Peyer's patch (tissue), 4 donors: Measurements from ENCODE around the gene MYLK. TPM values are rescaled to one million over a fixed set of nuclear protein-coding genes. Genes with fewer than 3 reads are reported as not detected.

ENCODE experiments used
- DNase-seq, 3 donors: peaks; one replicate each; pipeline ENCODE4 v3.0.0-alpha.2; 2017 to 2019
- H3K27ac ChIP-seq, 4 donors: fragments of 200-600 bp; sonication (generic); one replicate each; pipeline ENCODE4 v1.5.1; 2016 to 2019
- H3K27me3 ChIP-seq, 2 donors: fragments of 200-600 bp; sonication (generic); one replicate each; pipeline ENCODE4 v1.5.1; 2019
- H3K36me3 ChIP-seq, 3 donors: fragments of 200-600 bp; sonication (generic); one replicate each; pipeline ENCODE4 v1.5.1; 2016 to 2019
- H3K4me1 ChIP-seq, 4 donors: fragments of 200-600 bp; sonication (generic); one replicate each; pipeline ENCODE4 v1.5.1; 2016 to 2019
- H3K4me3 ChIP-seq, 4 donors: fragments of 200-600 bp; sonication (generic); 1 replicate in 3 of 4; 2 replicates in 1 of 4; pipeline ENCODE4 v1.5.1; 2016 to 2019; ENCODE audit warnings: mild to moderate bottlenecking in 1 of 4
- H3K9me3 ChIP-seq, 4 donors: fragments of 200-600 bp; sonication (generic); one replicate each; pipeline ENCODE4 v1.5.1; 2016 to 2019; ENCODE audit warnings: mild to moderate bottlenecking in 1 of 4
- POLR2A ChIP-seq, 2 donors: fragments of 450-650 bp; IDR thresholded peaks; one replicate each; pipeline ENCODE4 v1.5.1; 2017; ENCODE audit warnings: antibody characterized with exemption in 2 of 2, mild to moderate bottlenecking in 2 of 2, moderate library complexity in 2 of 2
- total RNA-seq, 4 donors: library from RNA; depleted of rRNA; stranded (reverse); fragments of >200 nt; gene quantifications; one replicate each; pipeline ENCODE4 v1.1.0, GENCODE V29; 2016
- TF ChIP-seq, protein P1 (sequence below), 6 experiments: fragments of 450-650 bp in 4 of 6; fragments of 200-600 bp in 2 of 6; sonication (generic) in 1 of 6; IDR thresholded peaks; one replicate each; pipeline ENCODE4 v1.5.1; 2017 to 2019; ENCODE audit warnings: antibody characterized with exemption in 6 of 6, mild to moderate bottlenecking in 3 of 6, moderate library complexity in 1 of 6

MYLK gene
- total RNA-seq, 4 donors from 2014 or later: 81.3 to 117 (median 94.1) TPM

- no peaks in the 10 kb centered on the region for H3K27me3 ChIP-seq
- H3K27ac ChIP-seq: peak overlapping the region in 1 of 4 donors; percentile 72
- H3K4me1 ChIP-seq: peaks cover 0 to 7% (median 0%) of the 10 kb centered on the region in 4 donors
- TF ChIP-seq, protein P1, sequence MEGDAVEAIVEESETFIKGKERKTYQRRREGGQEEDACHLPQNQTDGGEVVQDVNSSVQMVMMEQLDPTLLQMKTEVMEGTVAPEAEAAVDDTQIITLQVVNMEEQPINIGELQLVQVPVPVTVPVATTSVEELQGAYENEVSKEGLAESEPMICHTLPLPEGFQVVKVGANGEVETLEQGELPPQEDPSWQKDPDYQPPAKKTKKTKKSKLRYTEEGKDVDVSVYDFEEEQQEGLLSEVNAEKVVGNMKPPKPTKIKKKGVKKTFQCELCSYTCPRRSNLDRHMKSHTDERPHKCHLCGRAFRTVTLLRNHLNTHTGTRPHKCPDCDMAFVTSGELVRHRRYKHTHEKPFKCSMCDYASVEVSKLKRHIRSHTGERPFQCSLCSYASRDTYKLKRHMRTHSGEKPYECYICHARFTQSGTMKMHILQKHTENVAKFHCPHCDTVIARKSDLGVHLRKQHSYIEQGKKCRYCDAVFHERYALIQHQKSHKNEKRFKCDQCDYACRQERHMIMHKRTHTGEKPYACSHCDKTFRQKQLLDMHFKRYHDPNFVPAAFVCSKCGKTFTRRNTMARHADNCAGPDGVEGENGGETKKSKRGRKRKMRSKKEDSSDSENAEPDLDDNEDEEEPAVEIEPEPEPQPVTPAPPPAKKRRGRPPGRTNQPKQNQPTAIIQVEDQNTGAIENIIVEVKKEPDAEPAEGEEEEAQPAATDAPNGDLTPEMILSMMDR (IDR thresholded peaks at IDR 0.05): no peak
- TF ChIP-seq POLR2A (IDR thresholded peaks at IDR 0.05): no peak
- peaks cover 0 to 41% (median 0%) of the 10 kb centered on the region in 3 donors for H3K36me3 ChIP-seq
- no peaks in the 10 kb centered on the region for H3K9me3 ChIP-seq
- no peak for DNase-seq
- H3K4me3 ChIP-seq: no peak overlapping the region
Measured at GRCh38 chr3:123635217-123635616, 248.9 kb downstream of the MYLK start.

- Histone ChIP-seq H3K27ac (peak overlapping the region in 3 of 4 donors; percentile 17 to 72 (median 25)), H3K36me3 (peaks cover 0 to 44% (median 0%) of the 10 kb centered on the region in 3 donors)
Measured at GRCh38 chr3:123634149-123635051, 249.7 kb downstream of the MYLK start.

DNA sequence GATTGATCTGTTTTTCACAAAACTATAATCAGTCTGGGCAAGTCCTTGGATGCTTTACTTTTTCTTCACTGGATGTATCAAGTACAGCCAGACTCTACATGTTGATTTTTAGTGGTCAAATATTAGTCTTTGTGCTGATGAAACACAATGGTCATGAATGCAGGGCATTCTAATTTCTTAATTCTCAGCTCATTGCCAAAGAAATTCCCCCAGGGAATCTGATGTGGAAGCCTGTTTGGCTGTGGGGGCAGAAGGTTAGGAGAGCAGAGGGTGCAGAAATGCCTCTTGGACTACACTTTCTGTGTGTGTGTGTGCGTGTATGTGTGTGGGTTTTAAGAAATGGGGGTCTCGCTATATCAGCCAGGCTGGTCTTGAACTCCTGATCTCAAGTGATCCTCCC is 250.6 kb downstream of the MYLK start:
- Histone ChIP-seq H3K4me1 (peaks cover 0 to 7% (median 0%) of the 10 kb centered on the region in 4 donors), H3K36me3 (peaks cover 0 to 50% (median 0%) of the 10 kb centered on the region in 3 donors), H3K27me3 (no peaks in the 10 kb centered on the region), H3K4me3 (no peak overlapping the region), H3K27ac (peak overlapping the region in 2 of 4 donors; percentile 17 to 72), H3K9me3 (no peaks in the 10 kb centered on the region)
- no peak for DNase-seq
- no peak for TF ChIP-seq POLR2A (IDR thresholded peaks at IDR 0.05)
- TF ChIP-seq, protein P1 (IDR thresholded peaks at IDR 0.05): no peak

More at GRCh38 chr3:123634149-123635051, 249.7 kb downstream of the MYLK start:
- Histone ChIP-seq H3K9me3 (no peaks in the 10 kb centered on the region), H3K27me3 (no peaks in the 10 kb centered on the region), H3K4me3 (no peak overlapping the region), H3K4me1 (peaks cover 0 to 7% (median 0%) of the 10 kb centered on the region in 4 donors)
- TF ChIP-seq POLR2A (IDR thresholded peaks at IDR 0.05): no peak
- TF ChIP-seq, protein P1 (IDR thresholded peaks at IDR 0.05): no peak
- DNase-seq: peak in 1 of 3 donors; percentile 26

DNA sequence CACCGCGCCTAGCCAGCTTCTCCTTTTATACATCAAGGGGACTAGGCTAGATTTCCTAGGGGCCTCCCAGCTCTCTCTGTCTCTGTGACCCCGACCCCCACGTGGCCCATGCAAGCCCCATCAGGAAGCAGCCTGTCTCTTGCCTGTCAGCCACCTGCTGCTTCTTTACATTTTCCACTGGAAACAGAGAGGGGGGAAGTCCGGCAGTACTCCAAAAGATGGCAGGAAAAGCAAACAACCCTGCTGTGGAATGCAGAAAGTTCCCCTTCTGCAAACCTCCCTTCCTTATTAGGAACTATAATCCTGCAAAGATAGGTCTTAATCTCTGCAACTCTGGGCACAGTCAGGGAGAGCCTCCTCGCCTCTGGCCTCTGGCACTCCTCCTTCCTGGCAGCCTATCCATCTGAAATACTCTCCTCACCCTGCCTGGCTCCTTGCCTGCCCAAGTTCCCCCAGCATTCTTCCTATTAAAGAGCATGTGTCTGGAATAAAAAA is 251.9 kb downstream of the MYLK start:
- TF ChIP-seq POLR2A (IDR thresholded peaks at IDR 0.05): no peak
- TF ChIP-seq, protein P1 (IDR thresholded peaks at IDR 0.05): no peak
- Histone ChIP-seq H3K4me1 (peaks cover 0 to 7% (median 0%) of the 10 kb centered on the region in 4 donors), H3K27me3 (no peaks in the 10 kb centered on the region), H3K4me3 (no peak overlapping the region), H3K27ac (peak overlapping the region in 1 of 4 donors; percentile 11), H3K36me3 (peaks cover 0 to 40% (median 0%) of the 10 kb centered on the region in 3 donors), H3K9me3 (no peaks in the 10 kb centered on the region)
- DNase-seq: peak in 1 of 3 donors; percentile 44

- no peak overlapping the region for H3K27ac ChIP-seq
- DNase-seq: no peak
- H3K36me3 ChIP-seq: peaks cover 0 to 60% (median 0%) of the 10 kb centered on the region in 3 donors
- no peaks in the 10 kb centered on the region for H3K9me3 ChIP-seq
- H3K4me3 ChIP-seq: no peak overlapping the region
- H3K27me3 ChIP-seq: no peaks in the 10 kb centered on the region
- TF ChIP-seq POLR2A (IDR thresholded peaks at IDR 0.05): no peak
- TF ChIP-seq, protein P1 (IDR thresholded peaks at IDR 0.05): peak in 1 of 6 experiments; percentile 9
- H3K4me1 ChIP-seq: no peaks in the 10 kb centered on the region
Measured at GRCh38 chr3:123629747-123630047, 254.4 kb downstream of the MYLK start.
